ENCODE measurements around the gene FAM241B. TPM values are rescaled to one million over a fixed set of nuclear protein-coding genes. Genes with fewer than 3 reads are reported as not detected.

Gene FAM241B
- total and polyA plus RNA-seq, 2 experiments from 2014 or later: 13.7 to 45.3 TPM

- Histone ChIP-seq H3K27me3 (no peaks in the 10 kb centered on the region), H3K4me1 (ENCODE audit: low read depth) (peaks cover 67% of the 10 kb centered on the region), H3K4me3 (no peak overlapping the region), H3K36me3 (no peaks in the 10 kb centered on the region), H3K27ac (peak overlapping the region; percentile 90), H3K9me3 (ENCODE audit: low read depth) (no peaks in the 10 kb centered on the region)
- no peak for DNase-seq (ENCODE audit: low read depth in 1 of 2, low spot score in 1 of 2)
- no peak for TF ChIP-seq CTCF (IDR thresholded peaks at IDR 0.05; ENCODE audit: low read depth, low read length)
Observed at GRCh38 chr10:69657866-69658265, 27.8 kb downstream of the FAM241B start.

- no peaks in the 10 kb centered on the region for H3K9me3 ChIP-seq (ENCODE audit: low read depth)
- H3K27ac ChIP-seq: peak overlapping the region; percentile 90
- DNase-seq (ENCODE audit: low read depth in 1 of 2, low spot score in 1 of 2): no peak
- TF ChIP-seq CTCF (IDR thresholded peaks at IDR 0.05; ENCODE audit: low read depth, low read length): no peak
- H3K4me1 ChIP-seq (ENCODE audit: low read depth): peaks cover 77% of the 10 kb centered on the region
- no peaks in the 10 kb centered on the region for H3K27me3 ChIP-seq
- H3K36me3 ChIP-seq: no peaks in the 10 kb centered on the region
- no peak overlapping the region for H3K4me3 ChIP-seq
Observed at GRCh38 chr10:69659241-69660038, 29.4 kb downstream of the FAM241B start.

- Histone ChIP-seq H3K27ac (no peak overlapping the region), H3K4me1 (ENCODE audit: low read depth) (peaks cover 77% of the 10 kb centered on the region), H3K9me3 (ENCODE audit: low read depth) (no peaks in the 10 kb centered on the region), H3K36me3 (no peaks in the 10 kb centered on the region), H3K4me3 (no peak overlapping the region), H3K27me3 (no peaks in the 10 kb centered on the region)
- DNase-seq (ENCODE audit: low read depth in 1 of 2, low spot score in 1 of 2): no peak
- no peak for TF ChIP-seq CTCF (IDR thresholded peaks at IDR 0.05; ENCODE audit: low read depth, low read length)
Observed at GRCh38 chr10:69660296-69660695, 30.2 kb downstream of the FAM241B start.

GRCh38 chr10:69661414-69662172 is 31.5 kb downstream of the FAM241B start:
- H3K4me3 ChIP-seq: no peak overlapping the region
- no peak overlapping the region for H3K27ac ChIP-seq
- no peaks in the 10 kb centered on the region for H3K27me3 ChIP-seq
- no peak for DNase-seq (ENCODE audit: low read depth in 1 of 2, low spot score in 1 of 2)
- TF ChIP-seq CTCF (IDR thresholded peaks at IDR 0.05; ENCODE audit: low read depth, low read length): no peak
- H3K9me3 ChIP-seq (ENCODE audit: low read depth): no peaks in the 10 kb centered on the region
- no peaks in the 10 kb centered on the region for H3K36me3 ChIP-seq
- peaks cover 71% of the 10 kb centered on the region for H3K4me1 ChIP-seq (ENCODE audit: low read depth)

- DNase-seq (ENCODE audit: low read depth in 1 of 2, low spot score in 1 of 2): no peak
- Histone ChIP-seq H3K36me3 (no peaks in the 10 kb centered on the region), H3K4me3 (no peak overlapping the region), H3K27me3 (no peaks in the 10 kb centered on the region), H3K9me3 (ENCODE audit: low read depth) (no peaks in the 10 kb centered on the region), H3K4me1 (ENCODE audit: low read depth) (peaks cover 65% of the 10 kb centered on the region), H3K27ac (peak overlapping the region; percentile 84)
- TF ChIP-seq CTCF (IDR thresholded peaks at IDR 0.05; ENCODE audit: low read depth, low read length): no peak
Observed at GRCh38 chr10:69662173-69662877, 32.3 kb downstream of the FAM241B start.
